NCI-H187 treated with DMSO at 0.1 percent for 48 hours (cell line): ENCODE results near the gene NNT.
"Not testable (repeated sequence)": the region's sequence is repeated elsewhere in the genome, so short reads cannot be mapped to it uniquely, and the experiment has no call there.

Source experiments
- DNase-seq: peaks from one replicate; lab custom pipeline; 2025; lab: John Stamatoyannopoulos, UW

Gene NNT

DNA sequence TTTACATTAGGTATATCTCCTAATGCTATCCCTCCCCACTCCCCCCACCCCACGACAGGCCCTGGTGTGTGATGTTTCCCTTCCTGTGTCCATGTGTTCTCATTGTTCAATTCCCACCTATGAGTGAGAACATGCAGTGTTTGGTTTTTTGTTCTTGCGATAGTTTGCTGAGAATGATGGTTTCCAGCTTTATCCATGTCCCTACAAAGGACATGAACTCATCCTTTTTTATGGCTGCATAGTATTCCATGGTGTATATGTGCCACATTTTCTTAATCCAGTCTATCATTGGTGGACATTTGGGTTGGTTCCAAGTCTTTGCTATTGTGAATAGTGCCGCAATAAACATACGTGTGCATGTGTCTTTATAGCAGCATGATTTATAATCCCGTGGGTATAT, 64.4 kb downstream of the NNT start:
- DNase-seq = not testable (repeated sequence)

DNA sequence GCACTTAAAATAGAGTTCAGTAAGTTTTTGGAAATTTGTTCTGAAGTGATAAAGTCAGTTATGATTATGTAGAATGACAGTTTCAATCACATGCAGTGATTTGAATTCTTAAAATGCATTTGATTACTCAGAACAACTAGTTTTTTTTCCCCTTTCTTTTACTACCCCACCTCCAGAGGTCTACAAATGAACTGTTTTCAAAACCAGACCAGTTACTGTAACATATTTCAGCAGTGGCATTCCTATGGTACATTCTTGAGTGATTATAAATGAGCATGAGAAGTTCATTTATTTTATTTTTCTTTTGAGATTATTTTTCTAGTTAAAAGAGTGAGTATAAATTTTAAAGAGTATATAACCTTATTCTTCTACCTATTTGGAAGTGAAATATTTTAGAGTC, 71.6 kb downstream of the NNT start:
- no peak for DNase-seq

DNA sequence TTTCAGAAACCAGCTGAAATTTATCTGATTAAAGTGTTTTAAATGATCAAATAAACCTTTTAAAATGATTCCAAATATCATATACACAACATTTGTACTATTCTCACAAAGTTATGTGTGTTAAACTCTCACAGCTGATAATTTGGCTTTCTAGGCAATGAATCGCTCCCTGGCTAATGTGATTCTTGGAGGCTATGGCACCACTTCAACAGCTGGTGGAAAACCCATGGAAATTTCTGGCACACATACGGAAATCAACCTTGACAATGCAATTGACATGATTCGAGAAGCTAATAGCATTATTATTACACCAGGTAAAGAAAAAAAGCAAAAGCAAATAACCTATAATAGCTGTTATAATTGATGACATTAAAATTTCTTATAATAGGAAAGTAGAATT, 72.4 kb downstream of the NNT start:
- no peak for DNase-seq

DNA sequence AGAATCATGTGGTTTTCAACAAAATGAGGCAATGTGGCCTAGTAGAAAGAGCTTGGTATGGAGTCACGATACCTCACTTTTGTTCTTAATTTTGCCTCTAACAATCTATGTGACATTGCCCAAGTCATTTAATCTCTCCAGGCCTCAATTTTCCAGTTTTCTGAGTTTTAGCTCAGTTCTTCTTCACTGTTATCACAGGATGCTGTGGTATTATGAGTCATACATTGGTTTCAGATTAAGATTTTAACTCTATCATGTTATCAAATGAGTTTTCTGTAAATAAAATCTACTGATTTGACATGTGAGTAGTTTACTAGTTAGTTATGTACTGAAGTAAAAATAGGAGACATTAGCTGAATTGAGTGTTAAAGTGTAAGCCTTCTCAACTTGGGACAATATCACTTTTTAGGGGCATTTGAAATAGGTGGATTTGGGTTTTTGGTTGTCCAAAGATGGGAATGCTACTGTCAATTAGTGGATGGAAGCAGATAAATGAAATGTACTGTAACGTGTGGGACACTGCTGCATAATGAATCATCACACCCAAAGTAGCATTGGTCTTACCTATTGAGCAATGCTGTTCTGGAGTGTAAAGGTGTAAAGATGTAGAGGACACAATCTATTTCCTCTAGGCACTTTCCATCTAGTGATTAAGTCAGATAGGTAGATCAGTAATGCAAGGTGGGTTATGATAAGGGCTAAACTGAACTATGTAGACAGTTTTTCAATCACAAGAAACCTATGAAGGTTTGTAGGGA, 73.3 kb downstream of the NNT start:
- DNase-seq = no peak

DNA sequence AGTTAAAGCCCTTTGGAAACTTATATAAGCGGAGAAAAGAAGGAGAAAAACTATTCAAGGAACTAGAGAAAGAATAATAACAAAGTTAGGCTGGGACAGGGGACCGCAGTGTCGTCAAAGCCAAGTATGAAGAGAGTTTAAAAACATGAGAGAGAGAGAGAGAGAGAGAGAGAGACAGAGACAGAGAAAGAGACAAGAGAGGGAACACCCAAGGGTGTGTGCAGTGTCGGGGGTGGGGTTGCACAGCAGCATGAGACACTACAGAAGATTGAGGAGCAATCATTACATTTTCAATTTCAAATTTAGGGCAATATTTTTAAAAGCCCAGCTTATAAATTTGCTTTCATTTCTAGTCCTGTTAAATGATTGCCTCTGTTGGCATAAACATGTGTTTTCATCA, 74.3 kb downstream of the NNT start:
- DNase-seq = no peak

DNA sequence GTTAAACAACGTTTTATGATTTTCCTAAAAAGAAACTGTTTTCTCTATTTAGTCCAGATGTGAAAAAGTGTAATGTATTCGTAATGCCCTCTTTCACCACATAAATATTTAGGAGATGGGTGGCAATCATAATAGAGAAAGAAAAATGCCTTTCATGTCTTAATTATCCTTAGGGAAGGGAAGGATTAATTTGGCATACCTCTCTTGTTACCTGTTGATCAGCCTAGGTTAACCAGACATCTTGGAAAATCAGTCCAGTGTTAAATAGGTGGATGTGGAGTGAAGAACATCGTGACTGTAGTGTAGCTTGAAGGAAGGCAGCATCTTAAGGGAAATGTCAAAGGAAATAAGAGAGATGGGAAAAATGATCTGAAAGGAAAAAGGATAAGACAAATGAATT, 76.2 kb downstream of the NNT start:
- no peak for DNase-seq

DNA sequence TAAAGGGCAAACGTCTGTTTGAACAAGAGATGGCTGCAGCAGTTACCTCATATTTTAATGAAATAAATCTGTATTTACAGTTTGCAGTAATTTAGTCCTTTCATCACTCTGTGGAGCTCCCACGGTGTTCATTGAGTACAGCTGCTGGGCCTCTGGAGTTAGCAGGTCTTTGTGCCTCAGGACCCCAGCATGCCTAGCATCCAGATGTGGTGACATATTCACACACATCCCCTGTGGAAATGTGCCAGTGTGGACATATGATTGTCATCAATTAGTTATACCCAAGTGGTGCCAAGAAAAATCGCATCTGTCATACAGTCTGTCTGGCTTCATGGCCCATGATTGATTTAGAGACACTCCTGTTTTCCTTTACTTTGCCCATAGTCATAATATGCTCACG, 77.3 kb downstream of the NNT start:
- no peak for DNase-seq

DNA sequence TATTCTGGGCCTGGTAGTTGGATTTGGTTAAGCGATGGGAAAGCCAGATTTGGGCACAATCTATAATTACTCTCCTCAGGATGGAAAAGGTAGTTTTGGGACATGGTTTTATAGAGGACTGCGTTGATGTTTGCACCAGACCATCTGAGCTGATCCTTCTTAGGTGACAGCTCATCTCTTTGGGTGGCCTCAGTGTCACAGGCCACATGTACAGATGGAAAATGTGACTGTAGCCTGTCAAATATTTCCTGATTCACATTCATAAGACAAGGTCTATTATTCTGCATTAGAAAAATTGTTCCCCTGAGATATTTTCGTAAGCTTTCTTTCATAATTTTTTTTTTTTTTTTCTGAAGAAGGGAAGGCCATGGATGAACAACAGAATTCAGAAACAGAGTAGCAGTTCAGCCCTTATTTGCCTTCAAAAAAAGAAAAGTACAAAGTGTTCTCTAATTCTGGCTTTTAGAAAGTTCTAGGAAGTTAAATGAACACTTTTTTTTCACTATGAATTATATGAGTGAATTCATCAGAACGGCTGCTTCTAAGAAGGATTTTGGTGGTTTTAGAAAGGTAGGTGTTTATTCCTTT, 81.0 kb downstream of the NNT start:
- DNase-seq = no peak

DNA sequence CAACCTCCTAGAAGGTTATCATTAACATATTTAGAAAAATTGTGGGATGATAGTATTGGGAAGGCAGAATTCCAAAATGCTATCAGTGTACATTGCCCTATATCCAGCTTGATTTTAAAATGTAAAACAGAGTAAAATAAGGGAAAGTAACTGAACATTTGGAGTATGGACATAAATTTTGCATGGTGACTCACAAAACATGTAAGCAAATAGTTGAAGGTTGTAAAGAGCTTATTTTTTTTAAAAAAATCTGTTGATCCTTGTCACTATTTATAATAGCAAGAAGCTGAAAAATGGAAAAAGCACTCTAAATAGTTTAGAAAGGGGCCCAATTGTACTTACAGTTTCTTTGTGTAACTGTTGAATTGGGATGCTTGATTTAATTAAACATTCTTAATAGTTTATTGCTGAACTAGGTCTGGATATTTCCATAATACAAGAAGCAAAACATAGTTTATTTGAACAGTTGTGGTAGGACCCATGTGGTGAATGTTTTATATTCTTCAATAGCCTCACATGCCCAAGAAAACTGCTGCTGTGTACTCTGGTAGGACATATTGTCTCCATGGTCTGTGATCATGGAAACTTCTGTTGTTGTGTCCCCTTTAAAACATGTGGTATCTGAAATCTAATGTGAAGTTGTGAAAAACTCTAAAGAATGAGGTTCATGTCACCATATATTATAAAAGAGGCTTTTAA, 82.4 kb downstream of the NNT start:
- DNase-seq = no peak

DNA sequence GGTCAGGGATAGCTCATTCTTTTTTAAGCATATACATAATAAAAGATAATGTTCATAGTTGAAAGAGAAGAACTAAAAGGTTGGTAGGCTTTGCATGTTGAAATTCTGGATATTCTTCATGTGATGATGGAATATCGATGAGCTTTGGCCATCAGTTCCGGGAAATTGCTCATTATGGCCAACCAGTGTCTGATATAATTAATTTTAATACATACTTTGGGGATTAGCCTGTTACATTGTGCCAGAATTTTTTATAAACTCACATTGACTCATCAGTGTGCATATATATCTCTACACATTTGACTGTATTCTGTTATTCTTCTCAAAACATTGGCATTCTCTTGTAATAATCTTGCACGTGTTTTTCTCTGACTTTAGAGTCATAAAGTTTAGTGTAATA, 84.3 kb downstream of the NNT start:
- no peak for DNase-seq

DNA sequence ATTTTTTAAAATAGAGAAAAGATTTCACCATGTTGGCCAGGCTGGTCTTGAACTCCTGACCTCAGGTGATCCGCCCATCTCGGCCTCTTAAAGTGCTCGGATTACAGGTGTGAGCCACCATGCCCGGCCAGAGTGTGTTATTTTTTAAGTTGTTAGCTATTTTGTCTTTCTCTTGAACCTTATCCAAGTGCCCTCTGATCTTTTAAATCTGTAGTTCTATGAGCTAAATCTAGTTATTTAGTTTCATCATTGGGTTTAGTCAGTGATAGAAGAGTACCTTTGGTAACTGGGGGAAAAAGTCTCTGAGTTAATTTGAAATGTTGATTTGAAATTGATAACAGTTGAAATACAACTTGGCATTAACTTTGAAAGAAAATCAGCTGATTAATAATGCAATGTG, 88.3 kb downstream of the NNT start:
- DNase-seq = no peak

DNA sequence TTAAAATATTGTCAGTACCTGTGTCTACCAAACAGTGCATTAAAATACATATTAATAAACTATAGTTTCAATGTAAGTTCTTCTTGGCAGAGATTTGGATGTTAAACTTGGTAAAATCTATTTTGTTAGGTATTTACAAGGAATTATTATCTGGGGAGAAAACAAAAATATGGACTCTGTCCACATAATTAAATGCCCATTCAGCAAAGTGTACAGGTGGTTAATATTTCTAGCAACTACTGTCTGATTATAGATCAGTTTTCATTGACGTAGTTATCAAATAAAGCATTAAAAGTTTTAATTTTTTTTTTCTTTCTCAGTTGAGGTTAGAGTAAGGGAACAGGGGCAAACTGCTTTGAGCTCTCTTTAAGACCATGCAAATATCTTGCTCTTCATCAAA, 88.9 kb downstream of the NNT start:
- DNase-seq = no peak

DNA sequence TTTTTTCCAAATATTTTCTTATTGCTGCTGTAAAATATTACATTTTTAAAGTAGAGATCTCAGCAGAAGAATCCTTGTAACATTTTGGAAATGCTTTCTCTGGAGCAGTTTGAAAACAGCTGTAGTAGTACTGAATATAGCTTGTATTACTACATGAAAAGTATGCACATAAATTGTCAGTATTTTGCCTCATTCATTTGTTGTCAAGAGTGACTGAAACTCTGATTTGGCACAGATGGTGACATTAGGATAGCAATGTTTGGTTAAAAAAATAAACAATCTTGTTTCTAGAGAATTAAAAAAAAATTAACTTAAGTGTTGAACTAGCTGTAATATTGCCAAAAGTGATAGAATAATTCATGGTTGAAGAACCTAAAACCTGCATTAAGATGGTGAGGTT, 90.4 kb downstream of the NNT start:
- DNase-seq = no peak

DNA sequence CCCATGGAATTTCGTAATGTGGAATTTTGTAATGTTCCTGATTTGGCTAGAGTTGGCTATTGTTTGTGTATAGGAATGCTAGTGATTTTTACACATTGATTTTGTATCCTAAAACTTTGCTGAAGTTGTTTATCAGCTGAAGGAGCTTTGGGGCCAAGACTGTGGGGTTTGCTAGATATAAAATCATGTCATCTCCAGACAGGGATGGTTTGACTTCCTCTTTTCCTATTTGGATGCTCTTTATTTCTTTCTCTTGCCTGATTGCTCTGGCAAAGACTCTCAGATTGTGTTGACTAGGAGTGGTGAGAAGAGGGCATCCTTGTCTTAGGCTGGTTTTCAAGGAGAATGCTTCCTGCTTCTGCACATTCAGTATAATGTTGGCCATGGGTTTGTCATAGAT, 91.0 kb downstream of the NNT start:
- no peak for DNase-seq

DNA sequence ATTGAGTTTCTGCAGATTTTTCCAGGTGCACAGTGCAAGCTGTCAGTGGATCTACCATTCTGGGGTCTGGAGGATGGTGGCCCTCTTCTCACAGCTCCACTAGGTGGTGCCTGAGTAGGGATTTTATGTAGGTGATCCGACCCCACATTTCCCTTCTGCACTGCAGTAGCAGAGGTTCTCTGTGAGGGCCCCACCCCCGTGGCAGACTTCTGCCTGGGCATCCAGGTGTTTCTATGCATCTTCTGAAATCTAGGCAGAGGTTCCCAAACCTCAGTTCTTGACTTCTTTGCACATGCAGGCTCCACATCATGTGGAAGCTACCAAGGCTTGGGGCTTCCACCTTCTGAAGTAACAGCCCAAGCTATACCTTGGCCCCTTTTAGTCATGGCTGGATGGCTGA, 93.5 kb downstream of the NNT start:
- DNase-seq = not testable (repeated sequence)

DNA sequence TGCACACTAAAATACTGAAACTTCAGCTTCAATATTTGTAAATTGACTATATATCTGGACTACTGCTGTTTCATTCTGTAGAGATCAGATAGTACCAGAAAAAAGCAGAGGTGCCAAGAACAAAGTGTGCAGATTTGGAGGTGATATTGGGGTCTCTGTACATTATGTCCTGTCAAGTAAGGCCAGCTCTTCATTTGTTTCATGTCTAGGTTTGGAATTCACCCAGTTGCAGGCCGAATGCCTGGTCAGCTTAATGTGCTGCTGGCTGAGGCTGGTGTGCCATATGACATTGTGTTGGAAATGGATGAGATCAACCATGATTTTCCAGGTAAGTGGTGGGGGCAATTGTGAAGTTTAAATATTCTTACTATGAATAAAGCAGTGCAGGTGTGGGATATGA, 96.9 kb downstream of the NNT start:
- no peak for DNase-seq

DNA sequence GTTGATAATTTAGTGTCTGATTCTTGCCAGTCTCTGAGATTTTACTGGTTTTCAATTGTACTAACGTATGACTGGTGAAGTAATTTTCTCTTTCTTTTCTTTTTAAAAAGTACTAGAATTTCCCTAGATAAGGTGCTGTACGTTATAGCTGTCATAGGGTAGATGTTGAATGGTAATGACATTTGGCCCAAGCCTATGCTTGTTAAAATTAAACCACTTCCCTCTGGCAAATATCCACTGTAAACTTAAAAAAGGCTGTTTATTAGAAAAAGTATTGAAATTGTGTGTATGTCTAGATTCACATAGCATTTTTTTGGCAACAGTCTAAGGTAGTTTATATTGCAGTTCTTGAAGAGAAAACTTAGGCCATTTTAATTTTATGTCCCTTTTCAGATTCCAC, 97.6 kb downstream of the NNT start:
- no peak for DNase-seq

DNA sequence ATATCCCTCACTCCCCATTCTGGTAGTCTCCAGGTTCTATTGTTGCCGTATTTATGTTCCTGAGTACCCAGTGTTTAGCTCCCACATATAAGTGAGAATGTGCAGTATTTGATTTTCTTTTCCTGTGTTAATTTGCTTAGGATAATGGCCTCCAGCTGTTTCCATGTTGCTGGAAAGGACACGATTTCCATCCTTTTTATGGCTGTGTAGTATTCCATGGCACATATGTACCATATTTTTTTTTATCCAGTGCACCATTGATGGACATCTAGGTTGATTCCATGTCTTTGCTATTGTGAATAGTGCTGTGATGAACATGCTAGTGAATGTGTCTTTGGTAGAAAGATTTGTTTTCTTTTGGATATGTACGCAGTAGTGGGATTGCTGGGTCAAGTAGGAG, 98.2 kb downstream of the NNT start:
- no peak for DNase-seq

DNA sequence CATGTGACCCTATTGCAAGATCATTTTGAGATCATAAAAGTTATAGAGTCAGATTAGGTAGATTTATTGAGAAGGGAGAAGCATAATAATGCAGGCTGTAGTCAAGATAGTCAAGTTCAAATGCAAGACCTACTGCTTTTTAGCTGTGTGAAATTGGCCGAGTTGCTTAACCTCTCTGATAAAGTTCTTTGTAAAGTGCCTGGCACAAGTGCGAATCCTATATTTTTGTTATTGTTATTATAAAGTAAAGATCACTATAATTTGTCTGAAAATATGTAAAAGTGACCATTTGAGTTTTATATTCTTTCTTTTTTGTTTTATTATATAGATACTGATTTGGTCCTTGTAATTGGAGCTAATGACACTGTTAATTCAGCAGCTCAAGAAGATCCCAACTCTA, 99.3 kb downstream of the NNT start:
- no peak for DNase-seq

DNA sequence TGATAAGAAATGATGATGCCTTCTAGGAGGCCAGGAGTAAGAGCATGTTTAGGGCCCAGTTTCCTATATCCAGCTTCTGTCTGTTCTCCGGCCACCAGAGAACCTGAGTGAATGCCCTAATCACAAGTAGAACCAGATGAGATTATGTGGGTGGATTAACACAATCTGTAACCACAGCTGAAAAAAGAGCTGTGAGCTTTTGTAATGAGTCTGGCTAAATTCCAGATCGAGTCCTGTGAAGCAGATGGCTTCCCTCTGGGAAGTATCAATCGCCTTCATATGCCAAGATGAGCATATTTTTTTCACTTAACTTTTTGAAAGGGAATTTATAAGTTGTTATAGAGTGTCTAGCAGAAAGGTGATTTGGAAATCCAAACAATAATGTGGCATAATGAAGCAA, 99.8 kb downstream of the NNT start:
- no peak for DNase-seq

DNA sequence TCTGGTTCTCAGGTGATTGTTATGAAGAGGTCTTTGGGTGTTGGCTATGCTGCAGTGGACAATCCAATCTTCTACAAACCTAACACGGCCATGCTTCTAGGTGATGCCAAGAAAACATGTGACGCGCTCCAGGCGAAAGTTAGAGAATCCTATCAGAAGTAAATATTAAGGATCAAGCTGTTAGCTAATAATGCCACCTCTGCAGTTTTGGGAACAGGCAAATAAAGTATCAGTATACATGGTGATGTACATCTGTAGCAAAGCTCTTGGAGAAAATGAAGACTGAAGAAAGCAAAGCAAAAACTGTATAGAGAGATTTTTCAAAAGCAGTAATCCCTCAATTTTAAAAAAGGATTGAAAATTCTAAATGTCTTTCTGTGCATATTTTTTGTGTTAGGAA, 101.3 kb downstream of the NNT start:
- DNase-seq = no peak

DNA sequence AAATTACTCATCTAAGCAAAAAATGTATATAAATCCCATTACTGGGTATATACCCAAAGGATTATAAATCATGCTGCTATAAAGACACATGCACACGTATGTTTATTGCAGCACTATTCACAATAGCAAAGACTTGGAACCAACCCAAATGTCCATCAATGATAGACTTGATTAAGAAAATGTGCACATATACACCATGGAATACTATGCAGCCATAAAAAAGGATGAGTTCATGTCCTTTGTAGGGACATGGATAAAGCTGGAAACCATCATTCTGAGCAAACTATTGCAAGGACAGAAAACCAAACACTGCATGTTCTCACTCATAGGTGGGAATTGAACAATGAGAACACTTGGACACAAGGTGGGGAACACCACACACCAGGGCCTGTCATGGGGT, 103.6 kb downstream of the NNT start:
- DNase-seq = not testable (repeated sequence)

DNA sequence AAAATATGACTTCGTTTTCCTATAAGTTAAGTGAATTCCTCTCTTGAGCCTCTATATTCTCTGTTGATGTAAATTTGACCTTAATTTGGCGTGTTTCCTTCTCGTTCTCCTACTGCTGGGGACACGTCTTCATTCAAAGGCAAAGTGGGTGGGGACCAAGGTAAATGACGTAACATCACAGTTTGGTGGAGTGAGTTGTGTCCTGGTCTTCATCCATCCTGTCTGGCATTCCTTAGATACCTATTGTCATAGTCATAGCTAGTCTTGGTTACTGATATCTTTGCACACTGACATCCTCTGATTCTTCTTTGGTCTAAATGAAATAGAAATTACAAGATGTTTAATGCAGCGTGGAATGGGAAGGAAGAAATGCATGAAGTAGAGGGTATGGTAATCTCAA, 108.5 kb downstream of the NNT start:
- no peak for DNase-seq

DNA sequence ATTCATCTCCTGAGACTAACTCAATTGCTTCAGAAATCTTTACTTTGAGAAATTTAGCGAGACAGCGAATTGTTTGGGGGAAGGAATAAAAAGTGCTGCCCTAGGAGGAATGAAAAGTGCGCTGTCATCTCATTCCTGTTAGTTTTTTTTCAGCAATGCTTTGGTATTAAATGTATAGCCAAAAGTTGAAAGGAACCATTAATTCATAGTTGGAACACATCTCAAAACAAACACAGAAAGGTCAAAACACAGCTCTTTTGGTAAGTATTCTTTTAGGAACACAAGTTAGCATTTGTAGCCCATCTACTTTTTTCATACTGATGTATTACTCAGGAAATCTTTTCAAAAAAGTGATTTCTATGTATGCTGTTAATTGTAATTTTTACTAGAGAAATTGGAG, 109.1 kb downstream of the NNT start:
- no peak for DNase-seq
